T-helper 22 cell (primary cell): ENCODE measurements around the gene RAPGEF5.

Source experiments
- DNase-seq: peaks from one replicate; pipeline ENCODE4 v3.0.0-alpha.2; 2020; ENCODE audit warnings: low read depth

The RAPGEF5 gene

DNA sequence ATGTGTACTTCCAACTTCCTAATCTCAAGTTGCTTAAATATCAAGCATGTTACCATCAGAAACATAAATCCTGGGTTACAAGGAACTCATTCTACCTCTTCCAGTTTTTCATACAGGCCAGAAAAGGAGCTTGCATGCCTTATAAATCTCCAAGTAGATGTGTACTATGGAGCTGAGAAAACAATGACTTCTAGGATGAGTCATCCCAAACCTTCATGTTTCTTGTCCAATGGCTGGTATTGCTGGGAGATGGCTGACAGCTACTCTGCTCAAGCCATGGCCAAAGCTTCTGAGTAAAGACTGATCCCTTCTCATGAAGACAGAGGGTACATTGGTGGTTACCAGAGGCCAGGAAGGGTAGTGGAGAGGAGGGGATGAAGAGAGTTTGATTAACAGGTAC lies 8.6 kb downstream of the RAPGEF5 start:
- DNase-seq, result no peak

DNA sequence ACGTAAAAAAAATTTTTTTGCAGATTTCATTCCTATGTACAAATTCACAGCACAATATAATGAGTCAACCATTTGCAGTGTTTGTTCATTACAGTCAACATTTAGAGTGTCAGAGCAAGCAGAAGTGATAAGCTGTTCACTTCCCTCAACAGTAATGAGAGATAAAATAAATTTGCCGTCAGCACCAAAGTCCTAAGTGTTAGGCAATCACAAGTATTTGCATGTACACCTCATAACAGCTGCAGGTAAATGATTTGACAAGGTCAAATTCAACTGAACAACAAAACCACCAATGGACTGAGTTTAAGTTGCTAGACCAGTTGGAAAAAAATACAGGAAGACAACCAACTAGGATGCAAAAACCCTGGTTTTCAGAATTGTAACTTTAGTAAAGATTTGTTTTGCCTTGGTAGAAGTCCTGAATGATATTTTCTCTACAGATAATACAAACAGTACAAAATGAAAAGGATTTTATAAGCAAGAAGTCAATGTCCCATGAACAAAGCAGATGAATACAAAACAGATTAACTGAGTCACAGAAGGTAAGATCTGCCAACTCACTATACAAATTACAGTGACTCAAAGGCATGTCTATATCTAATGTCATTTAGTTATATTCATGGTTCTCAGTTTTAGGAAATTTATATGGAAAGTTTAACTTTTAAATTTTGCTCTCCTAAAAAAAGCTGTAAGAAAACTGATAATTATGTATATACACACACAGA lies 10.4 kb downstream of the RAPGEF5 start:
- no peak for DNase-seq

DNA sequence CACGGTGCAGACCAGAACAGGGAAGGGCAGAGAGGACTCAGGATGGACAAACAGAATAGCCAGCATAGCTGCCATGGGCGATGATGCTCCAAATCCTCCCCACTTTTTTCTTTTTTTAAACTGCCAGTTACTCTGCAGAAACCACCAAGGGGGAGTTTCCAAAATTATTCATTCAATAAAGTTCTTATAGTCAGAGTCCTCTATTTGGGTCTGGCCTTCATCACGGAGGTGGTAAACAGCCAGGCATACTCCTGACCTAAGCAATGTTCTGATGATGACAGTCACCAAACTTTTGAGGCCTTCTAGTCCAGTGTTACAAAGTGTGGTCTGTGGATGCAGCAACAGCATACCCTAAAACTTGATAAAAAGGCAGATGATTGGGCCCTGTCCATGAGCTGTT lies 12.3 kb downstream of the RAPGEF5 start:
- DNase-seq, result no peak

DNA sequence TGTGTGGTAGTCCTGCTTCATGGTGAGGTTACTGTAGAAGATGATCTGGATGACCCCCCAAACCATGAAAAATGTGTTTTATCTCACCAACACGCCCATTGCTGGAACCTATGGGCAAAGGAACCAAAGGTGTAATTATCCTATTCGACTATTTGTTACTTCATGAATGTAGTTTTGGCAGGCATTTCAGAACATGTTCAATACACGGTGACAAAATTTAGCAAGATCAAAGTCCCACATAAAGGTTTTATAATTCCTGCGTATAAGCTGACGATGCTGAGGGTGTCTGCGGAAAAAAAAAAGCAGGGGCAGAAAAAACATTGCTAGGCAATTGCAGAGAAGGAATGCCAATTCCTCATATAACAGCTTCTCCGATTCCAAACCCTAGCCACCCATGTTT lies 13.3 kb downstream of the RAPGEF5 start:
- DNase-seq, result no peak

DNA sequence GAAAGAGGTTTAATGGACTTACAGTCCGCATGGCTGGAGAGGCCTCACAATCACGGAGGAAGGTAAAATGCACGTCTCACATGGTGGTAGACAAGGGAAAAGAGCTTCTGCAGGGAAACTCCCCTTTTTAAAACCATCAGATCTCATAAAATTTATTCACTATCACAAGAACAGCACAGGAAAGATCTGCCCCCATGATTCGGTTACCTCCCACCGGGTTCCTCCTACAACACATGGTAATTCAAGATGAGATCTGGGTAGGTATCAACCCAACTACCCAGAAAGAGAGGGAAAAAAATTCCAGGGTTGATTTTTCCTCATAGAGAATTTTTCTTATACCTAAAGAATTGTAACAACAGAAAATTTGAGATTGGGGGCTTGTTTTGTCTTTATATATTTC lies 13.9 kb downstream of the RAPGEF5 start:
- DNase-seq, result no peak

DNA sequence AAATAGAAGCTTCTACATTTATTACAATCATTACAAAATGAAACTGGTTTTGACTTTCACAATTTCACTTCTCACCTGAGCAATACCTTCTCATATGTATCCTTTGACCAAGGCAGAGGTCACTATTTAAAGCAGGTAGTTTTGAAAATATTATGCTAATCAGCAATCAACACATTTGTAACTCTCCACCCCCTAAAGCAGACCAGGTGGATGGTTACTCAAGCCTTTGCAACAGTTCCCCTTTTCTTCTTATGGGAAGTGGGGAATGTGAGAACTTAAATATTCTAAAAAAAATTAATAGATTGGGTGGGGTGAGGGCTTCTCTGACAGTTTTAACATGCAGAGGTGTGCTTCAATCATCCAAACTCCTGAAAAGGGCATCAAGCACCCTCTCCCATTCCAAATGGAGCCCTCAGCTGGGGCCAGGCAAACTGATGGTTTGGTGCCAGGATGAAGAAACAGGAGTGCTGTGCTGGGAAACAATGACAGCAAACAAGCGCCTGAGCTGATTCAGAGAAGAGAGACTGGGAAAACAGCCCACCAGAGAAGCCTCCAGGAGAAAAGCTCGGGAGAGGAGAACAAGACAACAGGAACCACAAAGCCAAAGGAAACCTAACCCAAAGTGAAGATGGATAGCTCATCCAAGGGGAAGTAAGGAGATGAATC lies 17.1 kb downstream of the RAPGEF5 start:
- no peak for DNase-seq

DNA sequence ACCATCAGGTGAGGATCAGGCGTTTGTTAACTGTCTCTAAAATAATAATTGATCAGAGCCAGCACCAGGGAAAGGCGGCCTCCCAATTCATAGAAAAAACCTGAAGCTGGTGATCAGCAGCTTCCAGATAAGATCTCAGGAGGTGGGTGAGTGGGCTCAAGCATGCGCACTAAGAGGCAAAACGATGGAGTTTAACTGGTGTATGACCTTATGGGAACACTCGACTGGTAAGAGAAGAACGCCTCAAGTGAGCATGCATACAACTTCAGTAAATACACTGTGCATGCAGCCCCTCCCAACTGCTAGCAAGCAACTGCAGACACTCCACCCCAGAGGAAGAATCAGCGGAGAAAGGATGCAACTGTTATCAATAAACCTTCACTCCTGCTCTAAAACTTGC lies 18.1 kb downstream of the RAPGEF5 start:
- DNase-seq, result no peak

DNA sequence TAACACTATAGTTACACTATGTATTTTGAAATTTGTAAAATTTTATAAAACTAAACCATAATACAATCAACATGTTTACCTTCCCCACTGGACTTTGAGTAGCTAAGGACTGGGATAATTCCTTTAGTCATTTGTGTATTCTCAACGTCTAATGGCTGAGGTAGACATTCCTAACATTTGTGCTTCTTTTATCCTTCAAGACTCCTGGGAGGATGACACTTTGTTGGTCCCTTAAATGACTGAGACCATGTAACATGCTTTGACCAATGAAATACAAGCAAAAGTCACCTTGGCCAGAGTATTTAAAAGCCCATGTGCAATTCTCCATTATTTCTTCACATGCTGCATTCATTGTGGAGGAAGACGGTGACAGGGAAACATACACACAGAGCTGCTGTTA lies 18.5 kb downstream of the RAPGEF5 start:
- no peak for DNase-seq

DNA sequence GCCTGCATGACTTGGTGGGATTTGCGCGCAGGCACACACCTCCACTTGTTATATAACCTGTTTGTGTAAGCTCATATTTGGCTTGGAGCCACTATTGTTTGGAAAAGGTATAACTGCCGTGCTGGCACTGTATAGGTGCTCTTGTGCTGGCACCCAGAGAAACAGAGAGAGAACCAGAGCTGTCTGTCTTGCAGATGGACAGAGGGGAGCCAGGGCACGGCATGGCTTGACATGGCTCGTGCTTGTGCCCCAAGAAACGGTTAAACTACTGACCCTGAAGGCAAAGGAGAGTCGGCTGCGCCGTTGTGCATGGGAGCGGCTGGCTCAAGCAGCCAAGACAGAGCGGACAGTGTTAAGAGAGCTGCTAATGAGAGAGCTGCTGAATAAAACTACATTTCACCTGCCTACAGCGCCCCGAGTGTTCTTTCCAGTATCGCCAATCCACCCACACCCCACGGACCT lies 23.2 kb downstream of the RAPGEF5 start:
- DNase-seq, result no peak

DNA sequence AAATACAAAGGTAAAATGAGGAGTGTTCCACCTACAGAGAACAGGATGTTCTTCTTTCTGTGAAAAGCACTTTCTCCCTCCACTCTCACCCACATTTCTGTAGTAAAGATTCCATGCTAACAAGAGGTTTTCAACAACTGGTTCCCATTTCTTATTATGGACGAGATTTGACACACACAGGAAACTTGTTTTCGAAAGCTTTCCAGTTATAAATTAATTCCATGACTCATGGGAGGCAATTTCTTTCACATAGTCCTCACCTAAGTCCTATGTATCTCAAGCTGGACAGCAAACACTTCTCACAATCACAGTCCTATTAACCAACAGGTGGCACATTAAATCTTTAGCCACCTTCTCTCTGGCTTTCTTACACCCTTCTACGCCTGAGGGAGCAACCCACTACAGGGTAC lies 24.5 kb downstream of the RAPGEF5 start:
- no peak for DNase-seq

DNA sequence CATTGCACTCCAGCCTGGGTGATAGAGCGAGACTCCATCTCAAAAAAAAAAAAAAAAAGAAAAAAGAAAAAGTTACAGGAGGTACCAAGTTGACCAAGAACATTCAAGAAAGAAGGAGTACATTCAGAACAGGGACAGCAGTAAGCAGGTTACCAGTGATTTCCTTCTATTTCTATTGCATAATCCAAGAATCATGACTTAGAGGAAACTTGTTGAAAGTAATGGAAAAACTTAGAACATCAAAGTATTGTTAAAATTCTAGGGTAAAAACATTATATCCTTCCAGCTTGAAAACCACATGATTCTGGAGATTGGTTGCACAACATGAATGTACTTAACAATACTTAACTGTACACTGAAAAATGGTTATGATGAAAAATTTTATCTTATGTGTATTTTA lies 25.2 kb downstream of the RAPGEF5 start:
- DNase-seq, result no peak

DNA sequence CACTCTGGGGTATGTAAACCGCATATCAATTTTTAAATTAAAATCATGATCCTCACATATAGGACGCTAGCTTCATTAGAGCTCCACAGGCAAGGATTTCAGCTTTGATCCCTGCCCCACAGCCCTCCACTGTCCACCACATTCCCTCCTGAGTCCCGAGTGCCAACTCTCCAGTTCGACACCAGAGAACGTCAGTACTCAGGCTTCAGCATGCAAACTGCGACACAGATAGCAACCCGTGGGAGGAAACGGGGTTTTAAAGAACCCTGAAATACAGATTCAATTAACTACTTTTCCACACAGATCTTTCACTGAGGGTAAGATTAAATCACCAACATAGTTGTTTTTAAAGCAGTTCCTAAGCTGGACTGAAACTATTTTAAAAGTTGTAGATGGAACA lies 26.1 kb downstream of the RAPGEF5 start:
- DNase-seq, result no peak

DNA sequence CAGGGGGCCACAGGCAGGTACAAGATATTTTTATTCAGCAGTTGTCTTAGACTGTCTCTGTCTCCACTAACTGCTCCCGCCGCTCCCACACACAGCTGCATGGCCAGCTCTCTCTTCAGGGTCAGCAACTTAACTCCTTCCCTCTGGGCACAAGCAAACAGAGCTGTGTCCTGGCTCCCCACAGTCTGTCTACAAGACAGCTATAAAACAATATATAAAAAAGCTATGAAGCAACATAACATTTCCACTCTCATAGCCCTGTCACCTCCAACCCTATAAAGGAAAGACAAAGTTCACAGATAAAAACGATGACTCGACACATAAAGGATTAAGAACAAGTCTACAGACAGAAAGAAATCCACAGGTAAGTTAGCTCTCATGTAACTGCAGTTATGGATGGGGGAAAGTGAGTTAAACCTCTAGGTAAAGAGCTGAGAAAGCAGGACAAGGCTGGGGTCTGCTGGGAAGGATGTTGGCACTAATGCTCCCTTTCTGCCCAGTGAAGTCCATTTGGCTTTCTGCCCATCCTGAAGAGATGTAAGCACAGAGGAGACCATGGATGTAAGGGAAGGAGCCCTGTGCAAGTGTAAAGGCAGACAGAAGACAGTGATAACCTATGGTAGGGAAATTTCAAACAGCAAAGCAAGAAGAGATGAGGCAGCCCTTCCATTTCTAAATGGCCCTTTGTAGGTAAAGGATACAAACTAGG lies 27.0 kb downstream of the RAPGEF5 start:
- no peak for DNase-seq

DNA sequence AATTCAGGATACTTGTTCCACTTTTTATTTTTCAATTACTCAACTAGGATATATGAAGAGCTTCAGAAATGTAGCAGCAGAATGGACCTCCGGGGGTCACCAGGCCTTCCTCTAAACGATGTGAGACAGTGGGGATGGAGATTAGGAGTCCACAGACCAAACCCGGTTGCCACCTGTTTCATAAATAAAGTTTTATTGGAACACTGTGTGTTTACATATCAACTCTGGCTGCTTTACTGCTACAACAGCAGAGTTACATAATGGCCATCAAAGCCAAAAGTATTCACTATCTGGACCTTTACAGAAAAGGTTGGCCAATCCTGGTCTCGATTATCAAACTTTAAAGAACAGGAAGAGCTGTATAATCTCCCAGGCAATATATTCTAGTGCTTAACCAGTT lies 30.8 kb downstream of the RAPGEF5 start:
- no peak for DNase-seq

DNA sequence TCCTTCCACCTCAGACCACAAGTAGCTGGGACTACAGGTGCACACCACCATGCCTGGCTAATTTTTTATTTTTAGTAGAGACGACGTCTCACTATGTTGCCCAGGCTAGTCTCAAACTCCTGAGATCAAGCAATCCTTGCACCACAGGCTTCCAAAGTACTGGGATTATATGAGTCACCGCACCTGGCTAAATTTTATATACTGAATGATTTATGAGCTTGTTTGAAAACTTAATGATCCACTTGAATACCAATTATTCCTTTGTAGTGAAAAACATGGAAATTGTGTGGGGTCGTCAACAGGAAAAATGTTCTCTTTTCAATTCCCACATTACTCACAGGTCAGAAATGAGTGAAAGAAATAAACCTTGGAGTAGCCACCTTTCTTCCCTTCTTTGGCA lies 31.3 kb downstream of the RAPGEF5 start:
- DNase-seq, result no peak

DNA sequence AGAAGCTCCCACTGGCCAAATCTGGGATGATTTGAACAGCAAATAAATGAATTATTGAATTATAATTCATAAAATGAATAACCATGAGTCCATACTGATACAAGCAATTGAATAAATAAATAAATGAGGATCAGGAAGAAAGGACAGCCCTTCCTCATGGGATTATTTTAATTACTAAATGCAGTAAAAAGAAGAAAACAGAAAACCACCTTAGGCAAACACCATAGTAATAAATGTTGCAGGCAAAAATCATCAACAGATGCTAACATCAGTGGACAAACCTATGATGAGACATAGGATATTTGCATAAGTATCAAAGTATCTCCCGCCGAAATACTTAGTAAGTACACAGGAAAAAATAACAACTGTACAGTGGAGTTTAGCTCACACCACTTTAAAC lies 33.2 kb downstream of the RAPGEF5 start:
- no peak for DNase-seq

DNA sequence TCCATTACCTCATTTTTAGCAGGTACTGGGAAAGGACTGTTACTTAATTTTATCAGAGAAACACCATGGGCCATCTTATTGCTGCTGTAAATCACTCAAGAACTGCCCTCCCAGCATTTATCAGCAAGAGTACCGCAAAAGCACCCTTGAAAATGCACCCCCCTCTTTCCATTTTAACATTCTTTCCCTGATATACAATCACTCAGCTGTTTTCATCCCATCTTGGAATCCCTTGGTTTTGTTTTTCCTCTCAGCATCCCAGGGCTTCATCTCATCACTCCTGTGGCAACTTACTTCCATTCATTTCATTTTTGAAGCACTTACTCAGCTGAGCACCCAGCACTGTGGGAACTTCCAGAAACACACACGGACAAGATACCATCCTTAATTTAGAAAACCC lies 36.5 kb downstream of the RAPGEF5 start:
- DNase-seq, result no peak

DNA sequence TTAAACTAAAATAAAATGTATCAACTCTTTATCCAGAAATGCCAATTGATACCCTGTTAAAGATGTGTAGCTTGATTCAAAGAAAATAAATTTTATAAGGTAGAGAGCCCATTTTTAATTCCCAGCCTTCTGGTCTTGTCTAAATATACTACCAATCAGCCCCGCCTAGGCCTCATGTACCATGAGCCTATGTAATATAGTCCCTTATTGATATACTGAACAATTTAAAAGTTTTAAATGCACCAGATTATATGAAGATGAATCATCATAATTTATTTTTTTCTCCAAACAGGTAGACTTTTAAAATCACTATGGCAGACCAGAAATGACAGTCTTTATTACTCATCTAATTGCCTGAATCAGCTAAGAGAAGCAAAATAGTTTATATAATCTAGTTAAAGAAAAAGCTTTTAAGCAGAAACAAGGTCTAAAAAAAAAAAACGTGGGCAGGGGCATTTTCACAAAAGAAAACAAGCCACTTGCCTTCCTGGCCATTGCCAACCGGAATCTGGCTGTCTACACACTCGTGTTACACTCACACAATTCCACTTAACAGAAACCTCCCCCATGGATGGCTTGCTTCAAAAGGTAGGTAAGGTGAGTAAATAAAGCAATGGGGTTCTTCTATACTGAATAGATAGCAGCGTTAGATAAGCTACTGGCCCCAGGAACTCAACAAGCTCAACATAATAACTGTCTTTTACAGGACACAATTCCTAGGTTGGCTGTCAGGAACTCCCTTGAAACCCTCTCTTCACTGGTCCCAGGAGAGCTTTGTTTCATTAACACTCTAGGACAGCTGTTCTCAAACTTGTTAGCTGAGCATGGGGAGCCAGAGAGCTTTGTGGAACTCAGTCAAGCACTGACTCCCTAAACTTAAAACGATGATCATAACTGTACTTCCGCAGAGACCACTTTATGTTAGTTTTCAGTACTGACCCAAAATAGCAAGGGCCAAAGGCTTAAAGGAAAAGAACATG lies 37.2 kb downstream of the RAPGEF5 start:
- DNase-seq, result no peak

DNA sequence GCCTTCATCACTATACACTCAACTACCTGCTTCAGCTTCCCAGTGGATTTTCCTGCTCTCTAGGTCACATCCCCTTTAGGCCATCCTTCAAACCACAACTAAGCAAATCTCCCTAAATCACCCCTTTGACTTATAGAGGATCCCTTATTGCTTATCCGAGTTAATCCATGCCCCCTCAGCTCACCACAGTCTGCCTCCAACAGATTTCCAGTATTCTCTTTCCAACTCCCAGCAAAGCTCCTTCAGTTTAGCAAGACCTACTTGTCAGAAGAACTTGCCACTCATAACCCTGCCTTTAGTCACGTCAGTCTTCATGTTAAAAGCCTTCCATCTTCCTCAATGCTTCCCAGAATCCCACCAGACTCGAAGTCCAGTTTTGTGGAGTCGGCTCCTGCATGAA lies 38.6 kb downstream of the RAPGEF5 start:
- DNase-seq, result no peak

DNA sequence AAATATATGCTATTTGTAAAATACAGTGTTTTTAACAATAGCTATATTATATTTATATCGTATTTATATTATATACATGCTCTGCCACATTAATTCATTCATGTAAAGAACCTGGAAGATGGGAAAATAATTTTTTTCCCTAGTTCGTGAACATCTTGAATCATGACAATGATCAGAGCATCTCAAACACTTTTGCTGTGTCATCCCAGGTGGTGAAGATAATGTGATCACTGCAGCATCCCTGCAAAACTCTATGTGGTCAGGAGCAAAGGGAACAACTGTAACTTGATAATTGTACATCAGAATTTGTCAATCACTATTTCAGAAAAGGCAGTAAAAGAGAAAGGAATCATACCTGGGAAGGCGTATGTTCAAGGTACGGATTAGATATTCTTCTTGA lies 39.3 kb downstream of the RAPGEF5 start:
- DNase-seq, result no peak

DNA sequence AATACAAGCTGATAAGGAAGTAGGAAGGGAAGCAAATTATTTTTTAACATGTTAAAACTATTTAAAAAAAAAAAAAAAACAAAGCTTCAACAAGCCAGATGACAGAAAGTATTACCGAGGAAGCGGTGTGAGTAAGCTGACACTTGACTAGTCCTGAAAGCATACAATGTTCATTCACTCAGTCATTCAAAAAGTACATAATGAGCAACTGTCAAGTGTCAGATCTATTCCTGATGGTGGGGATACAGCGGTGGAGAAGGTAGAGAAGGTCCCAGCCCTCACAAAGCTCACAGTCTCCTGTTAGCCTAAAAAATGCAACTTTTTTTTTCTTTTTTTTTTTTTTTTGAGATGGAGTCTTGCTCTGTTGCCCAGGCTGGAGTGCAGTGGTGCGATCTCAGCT lies 40.0 kb downstream of the RAPGEF5 start:
- no peak for DNase-seq

DNA sequence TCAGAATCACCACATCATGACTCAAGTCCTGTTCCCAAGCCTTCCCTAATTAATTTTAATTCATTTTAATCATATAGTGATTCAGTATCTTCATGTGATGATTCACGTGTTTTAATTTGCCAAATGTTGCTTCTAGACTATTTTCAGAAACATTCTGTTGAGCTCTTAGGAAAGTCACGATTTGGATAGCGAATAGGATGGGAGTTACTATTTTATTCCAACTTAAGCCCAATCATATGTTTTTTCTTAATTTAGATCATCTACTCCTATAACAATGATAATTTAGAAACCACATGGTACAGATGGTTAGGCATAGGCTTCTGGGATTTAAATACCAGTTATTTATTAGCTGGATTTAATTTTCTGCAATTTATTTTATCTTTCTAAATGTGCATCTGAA lies 49.1 kb downstream of the RAPGEF5 start:
- DNase-seq, result no peak
